ENCODE measurements around the gene LMF1. TPM values are rescaled to one million over a fixed set of nuclear protein-coding genes. Genes with fewer than 3 reads are reported as not detected.

LMF1 gene
- total and polyA plus RNA-seq, 9 of the 15 experiments (the other 6 are each of a cell fraction or from before 2014, with no cell fraction given) = 0.11 to 1.6 (median 0.55) TPM; not detected in 1

GRCh38 chr16:977081-977701 lies 6.4 kb upstream of the LMF1 start:
- peaks cover 39 to 82% of the 10 kb centered on the region in 2 experiments for H3K27me3 ChIP-seq (ENCODE audit: control insufficient read depth in 2 of 2, insufficient read depth in 2 of 2, low read length in 2 of 2)
- H3K4me2 ChIP-seq (ENCODE audit: insufficient read depth, low read length) = no peak overlapping the region
- no peaks in the 10 kb centered on the region; the same call in 1 of the 2 replicates for H3K9me3 ChIP-seq (replicated peaks; ENCODE audit: control insufficient read depth, insufficient read depth, low read depth, low read length)
- H2AFZ ChIP-seq (ENCODE audit: low read depth, low read length) = no peak overlapping the region
- no TSS peak for BruUV-seq (replicated peaks)
- no peaks in the 10 kb centered on the region for H3K36me3 ChIP-seq (ENCODE audit: control insufficient read depth, insufficient read depth, low read length)
- 18% methylated on average over 18 of the region's 28 CpGs for WGBS (ENCODE audit: insufficient coverage, low coverage, missing lambda C conversion rate)
- no peak overlapping the region for H3K9ac ChIP-seq (ENCODE audit: insufficient read depth in 1 of 2, low read depth in 2 of 2, low read length in 2 of 2)
- DNase-seq (ENCODE audit: extremely low read depth in 1 of 4, low spot score in 3 of 4) = no peak
- H4K20me1 ChIP-seq (replicated peaks; ENCODE audit: control insufficient read depth, insufficient read depth, low read length) = peaks cover 14% of the 10 kb centered on the region
- no peaks in the 10 kb centered on the region for H3K79me2 ChIP-seq (ENCODE audit: control insufficient read depth, insufficient read depth, low read length)
- no peak for TF ChIP-seq MCM3 (IDR thresholded peaks at IDR 0.05)
- TF ChIP-seq TEAD1 (CRISPR knock-in tag; IDR thresholded peaks at IDR 0.05) = no peak
- no peak for TF ChIP-seq SREBF1 (IDR thresholded peaks at IDR 0.05; ENCODE audit: borderline replicate concordance, low read depth, low read length)
- TF ChIP-seq SAP30 (IDR thresholded peaks at IDR 0.05; ENCODE audit: borderline replicate concordance, insufficient read depth, low read depth, low read length, poor library complexity, severe bottlenecking) = no peak
- TF ChIP-seq ZNF282 (CRISPR knock-in tag; IDR thresholded peaks at IDR 0.05) = no peak
- TF ChIP-seq IRF2 (CRISPR knock-in tag; IDR thresholded peaks at IDR 0.05) = no peak
- no peak for TF ChIP-seq ZNF644 (tag; IDR thresholded peaks at IDR 0.05; ENCODE audit: low read depth)
- no peak for TF ChIP-seq SP1 (CRISPR knock-in tag; IDR thresholded peaks at IDR 0.05)
- no peak for TF ChIP-seq ZNF232 (CRISPR knock-in tag; IDR thresholded peaks at IDR 0.05)
- no peak for TF ChIP-seq JUND (IDR thresholded peaks at IDR 0.05; ENCODE audit: borderline replicate concordance, low read depth, low read length)
- TF ChIP-seq JUND (tag; IDR thresholded peaks at IDR 0.05; ENCODE audit: borderline replicate concordance, low read depth, low read length) = no peak
- TF ChIP-seq, protein P1, sequence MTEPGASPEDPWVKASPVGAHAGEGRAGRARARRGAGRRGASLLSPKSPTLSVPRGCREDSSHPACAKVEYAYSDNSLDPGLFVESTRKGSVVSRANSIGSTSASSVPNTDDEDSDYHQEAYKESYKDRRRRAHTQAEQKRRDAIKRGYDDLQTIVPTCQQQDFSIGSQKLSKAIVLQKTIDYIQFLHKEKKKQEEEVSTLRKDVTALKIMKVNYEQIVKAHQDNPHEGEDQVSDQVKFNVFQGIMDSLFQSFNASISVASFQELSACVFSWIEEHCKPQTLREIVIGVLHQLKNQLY (CRISPR knock-in tag; conservative IDR thresholded peaks at IDR 0.05) = no peak
- FAIRE-seq = no peak
- intact Hi-C loops (cut with micrococcal nuclease) = no loop called here
- H3K4me3 ChIP-seq = no peak overlapping the region
- no peak for ATAC-seq
- CTCF ChIA-PET (ENCODE audit: low intra/inter-chr PET ratio) = no interaction called here
- POLR2A ChIA-PET = interaction anchor here (0.5 to 0.6 kb wide), 2 partner anchors 150 to 355 kb away, joined by 3 read pairs; no protein-coding TSS in a partner anchor
- no peak overlapping the region for H3K27ac ChIP-seq (ENCODE audit: extremely low read depth, low read depth, low read length)
- peaks cover 0 to 58% of the 10 kb centered on the region in 2 experiments; a peak in 2 of 5 replicates for H3K4me1 ChIP-seq (replicated peaks in 1 of 2; ENCODE audit: control insufficient read depth in 2 of 2, insufficient read depth in 2 of 2, low read length in 2 of 2)
- in situ Hi-C loops (cut with MboI) = no loop called here
- no peaks in the 10 kb centered on the region for H3K9me1 ChIP-seq (ENCODE audit: control insufficient read depth, insufficient read depth, low read length)

All from K562 (cell line).